ENCODE data around the gene KRT84. TPM values are rescaled to one million over a fixed set of nuclear protein-coding genes. Genes with fewer than 3 reads are reported as not detected.
A peak's percentile ranks its signal among the peaks of the same experiment; 100 is the strongest.

The KRT84 gene
- total RNA-seq, 4 donors from 2014 or later, result not detected

- TF ChIP-seq EP300 (IDR thresholded peaks at IDR 0.05) (no peak), CTCF (IDR thresholded peaks at IDR 0.05) (no peak), POLR2A (IDR thresholded peaks at IDR 0.05; ENCODE audit: low read depth) (no peak), POLR2AphosphoS5 (IDR thresholded peaks at IDR 0.05) (no peak)
- H3K27me3 ChIP-seq, result peaks cover 0 to 2% (median 0%) of the 10 kb centered on the region in 4 donors
- no peak overlapping the region for H3K27ac ChIP-seq (replicated peaks in 1 of 4)
- DNase-seq (ENCODE audit: extremely low spot score), result no peak
- no peaks in the 10 kb centered on the region for H3K4me1 ChIP-seq
- H3K4me3 ChIP-seq, result no peak overlapping the region
- H3K36me3 ChIP-seq, result no peaks in the 10 kb centered on the region
- WGBS, result 93% methylated on average over 3 of the region's 3 CpGs
- intact Hi-C loops (cut with DNase I), result no loop called here
- H3K9me3 ChIP-seq, result no peaks in the 10 kb centered on the region
Observed at GRCh38 chr12:52383331-52383730, 2.1 kb downstream of the KRT84 start.

- H3K27me3 ChIP-seq, result peaks cover 0 to 4% (median 0%) of the 10 kb centered on the region in 4 donors
- TF ChIP-seq POLR2AphosphoS5 (IDR thresholded peaks at IDR 0.05) (no peak), POLR2A (IDR thresholded peaks at IDR 0.05; ENCODE audit: low read depth) (no peak), EP300 (IDR thresholded peaks at IDR 0.05) (no peak), CTCF (IDR thresholded peaks at IDR 0.05) (no peak)
- 86% methylated on average over 2 of the region's 2 CpGs for WGBS
- no peaks in the 10 kb centered on the region for H3K36me3 ChIP-seq
- intact Hi-C loops (cut with DNase I), result no loop called here
- no peaks in the 10 kb centered on the region for H3K9me3 ChIP-seq
- H3K27ac ChIP-seq (replicated peaks in 1 of 4), result no peak overlapping the region
- no peak overlapping the region for H3K4me3 ChIP-seq
- no peak for DNase-seq (ENCODE audit: extremely low spot score)
- no peaks in the 10 kb centered on the region for H3K4me1 ChIP-seq
Observed at GRCh38 chr12:52382854-52383253, 2.6 kb downstream of the KRT84 start.

GRCh38 chr12:52381206-52381605 is 4.2 kb downstream of the KRT84 start:
- Histone ChIP-seq H3K27me3 (peaks cover 0 to 9% (median 0%) of the 10 kb centered on the region in 4 donors), H3K4me1 (no peaks in the 10 kb centered on the region), H3K4me3 (no peak overlapping the region), H3K36me3 (no peaks in the 10 kb centered on the region), H3K27ac (replicated peaks in 1 of 4) (no peak overlapping the region), H3K9me3 (no peaks in the 10 kb centered on the region)
- no peak for TF ChIP-seq CTCF (IDR thresholded peaks at IDR 0.05)
- TF ChIP-seq EP300 (IDR thresholded peaks at IDR 0.05), result no peak
- TF ChIP-seq POLR2A (IDR thresholded peaks at IDR 0.05; ENCODE audit: low read depth), result no peak
- TF ChIP-seq POLR2AphosphoS5 (IDR thresholded peaks at IDR 0.05), result no peak
- DNase-seq (ENCODE audit: extremely low spot score), result no peak
- 95% methylated on average over 8 of the region's 8 CpGs for WGBS
- intact Hi-C loops (cut with DNase I), result no loop called here

- Histone ChIP-seq H3K27me3 (peaks cover 0 to 9% (median 0%) of the 10 kb centered on the region in 4 donors), H3K4me3 (no peak overlapping the region), H3K9me3 (no peaks in the 10 kb centered on the region), H3K4me1 (no peaks in the 10 kb centered on the region), H3K36me3 (no peaks in the 10 kb centered on the region), H3K27ac (replicated peaks in 1 of 4) (no peak overlapping the region)
- whole genome bisulfite sequencing, result 64% methylated on average over 14 of the region's 15 CpGs
- intact Hi-C loops (cut with DNase I), result no loop called here
- TF ChIP-seq POLR2A (IDR thresholded peaks at IDR 0.05; ENCODE audit: low read depth) (no peak), CTCF (IDR thresholded peaks at IDR 0.05) (peak in 1 of 3 experiments; percentile 24)
- DNase-seq (ENCODE audit: extremely low spot score), result no peak
Observed at GRCh38 chr12:52380271-52380694, 5.2 kb downstream of the KRT84 start.

GRCh38 chr12:52379536-52379935 is 5.9 kb downstream of the KRT84 start:
- H3K27ac ChIP-seq (replicated peaks in 1 of 4), result no peak overlapping the region

More at GRCh38 chr12:52379536-52379935, 5.9 kb downstream of the KRT84 start:
- Histone ChIP-seq H3K4me1 (no peaks in the 10 kb centered on the region), H3K4me3 (no peak overlapping the region), H3K27me3 (peaks cover 0 to 9% (median 0%) of the 10 kb centered on the region in 4 donors), H3K9me3 (no peaks in the 10 kb centered on the region), H3K36me3 (no peaks in the 10 kb centered on the region)
- 92% methylated on average over 6 of the region's 6 CpGs for WGBS
- no peak for TF ChIP-seq EP300 (IDR thresholded peaks at IDR 0.05)
- DNase-seq (ENCODE audit: extremely low spot score), result no peak
- intact Hi-C loops (cut with DNase I), result loop anchor here (10.0 kb wide), 2 partner anchors 195 to 605 kb away; partner anchors contain the start of gene KRT74
